Measurements from ENCODE around the gene DYRK1B.
"Not testable (repeated sequence)": the region's sequence is repeated elsewhere in the genome, so short reads cannot be mapped to it uniquely, and the experiment has no call there.

The DYRK1B gene

GRCh38 chr19:39829702-39830275 is 4.2 kb downstream of the DYRK1B start:
- no peak for DNase-seq

GRCh38 chr19:39828654-39829032 is 5.3 kb downstream of the DYRK1B start:
- DNase-seq, result no peak

GRCh38 chr19:39828015-39828653 is 5.8 kb downstream of the DYRK1B start:
- DNase-seq, result no peak

- no peak for DNase-seq
Measured at GRCh38 chr19:39827216-39827615, 6.7 kb downstream of the DYRK1B start.

- no peak for DNase-seq
Measured at GRCh38 chr19:39826311-39826945, 7.5 kb downstream of the DYRK1B start.

GRCh38 chr19:39825531-39826076 is 8.4 kb downstream of the DYRK1B start:
- no peak for DNase-seq

GRCh38 chr19:39825093-39825463 is 8.9 kb downstream of the DYRK1B start:
- no peak for DNase-seq

GRCh38 chr19:39824143-39825092 is 9.5 kb downstream of the DYRK1B start:
- peak; percentile 90 for DNase-seq

- DNase-seq, result no peak
Measured at GRCh38 chr19:39823686-39824085, 10.3 kb downstream of the DYRK1B start.

- no peak for DNase-seq
Measured at GRCh38 chr19:39820696-39821095, 13.3 kb downstream of the DYRK1B start.

- no peak for DNase-seq
Measured at GRCh38 chr19:39819786-39820185, 14.2 kb downstream of the DYRK1B start.

- DNase-seq, result no peak
Measured at GRCh38 chr19:39818626-39819097, 15.3 kb downstream of the DYRK1B start.

- no peak for DNase-seq
Measured at GRCh38 chr19:39817888-39818561, 15.9 kb downstream of the DYRK1B start.

- no peak for DNase-seq
Measured at GRCh38 chr19:39816287-39817048, 17.5 kb downstream of the DYRK1B start.

GRCh38 chr19:39814595-39814994 is 19.4 kb downstream of the DYRK1B start:
- DNase-seq, result no peak

- DNase-seq, result not testable (repeated sequence)
Measured at GRCh38 chr19:39814111-39814510, 19.9 kb downstream of the DYRK1B start.

GRCh38 chr19:39813264-39813993 is 20.5 kb downstream of the DYRK1B start:
- DNase-seq, result no peak

- DNase-seq, result no peak
Measured at GRCh38 chr19:39811064-39811463, 22.9 kb downstream of the DYRK1B start.

- no peak for DNase-seq
Measured at GRCh38 chr19:39810424-39810823, 23.5 kb downstream of the DYRK1B start.

GRCh38 chr19:39809368-39809767 is 24.6 kb downstream of the DYRK1B start:
- DNase-seq, result no peak

GRCh38 chr19:39808688-39809087 is 25.3 kb downstream of the DYRK1B start:
- not testable (repeated sequence) for DNase-seq

Measured in fibroblast of skin of abdomen (primary cell).